Liver (tissue), 9 donors: Measurements from ENCODE around the gene DDN. TPM values are rescaled to one million over a fixed set of nuclear protein-coding genes. Genes with fewer than 3 reads are reported as not detected.

ENCODE experiments used
- DNase-seq: peaks from one replicate; pipeline ENCODE4 v3.0.0-alpha.2; 2017; ENCODE audit warnings: low spot score
- H3K27ac ChIP-seq, 2 donors: one replicate each; pipeline ENCODE4 v1.7.0; 2013; ENCODE audit warnings: inconsistent platforms in 2 of 2, low read length in 2 of 2, control low read depth in 1 of 2, low read depth in 1 of 2, mild to moderate bottlenecking in 1 of 2
- H3K27me3 ChIP-seq, 4 donors: one replicate each; pipeline versions ENCODE4 v1.6.1 to v1.7.0; 2013; ENCODE audit warnings: low read length in 3 of 4, inconsistent platforms in 1 of 4, mild to moderate bottlenecking in 1 of 4, moderate library complexity in 1 of 4; ENCODE audit not compliant: control insufficient read depth in 4 of 4, insufficient read depth in 4 of 4
- H3K36me3 ChIP-seq, 4 donors: one replicate each; pipeline versions ENCODE4 v1.6.1 to v1.7.0; 2013; ENCODE audit warnings: low read length in 3 of 4, mild to moderate bottlenecking in 3 of 4, low read depth in 1 of 4, moderate library complexity in 1 of 4; ENCODE audit not compliant: control insufficient read depth in 4 of 4, insufficient read depth in 3 of 4
- H3K4me1 ChIP-seq, 4 donors: one replicate each; pipeline versions ENCODE4 v1.6.1 to v1.7.0; 2013; ENCODE audit warnings: low read length in 3 of 4, mild to moderate bottlenecking in 3 of 4, moderate library complexity in 1 of 4; ENCODE audit not compliant: control insufficient read depth in 4 of 4, insufficient read depth in 4 of 4
- H3K4me3 ChIP-seq, 3 donors: one replicate each; pipeline versions ENCODE4 v1.6.1 to v1.7.0; 2013; ENCODE audit warnings: low read length in 3 of 3, control low read depth in 1 of 3, low read depth in 1 of 3, mild to moderate bottlenecking in 1 of 3
- H3K9ac ChIP-seq, 2 donors: one replicate each; pipeline ENCODE4 v1.7.0; 2013; ENCODE audit warnings: low read length in 2 of 2, mild to moderate bottlenecking in 2 of 2, moderate library complexity in 2 of 2, control low read depth in 1 of 2, low read depth in 1 of 2
- H3K9me3 ChIP-seq, 4 donors: one replicate each; pipeline versions ENCODE4 v1.6.1 to v1.7.0; 2013; ENCODE audit warnings: low read length in 3 of 4; ENCODE audit not compliant: control insufficient read depth in 4 of 4
- ATF3 ChIP-seq: IDR thresholded peaks from 2 replicates; pipeline ENCODE4 v1.6.1; 2016; ENCODE audit warnings: antibody characterized with exemption
- EGR1 ChIP-seq, 2 donors: IDR thresholded peaks; 2 replicates each; pipeline ENCODE4 v1.6.1; 2016 to 2018; ENCODE audit warnings: antibody characterized with exemption in 2 of 2, low read depth in 2 of 2
- GABPA ChIP-seq, 2 donors: IDR thresholded peaks in 1 of 2; conservative IDR thresholded peaks in 1 of 2; 2 replicates each; pipeline ENCODE4 v1.6.1; 2016; ENCODE audit warnings: antibody characterized with exemption in 2 of 2, mild to moderate bottlenecking in 1 of 2, moderate library complexity in 1 of 2
- HNF4A ChIP-seq, 2 donors: conservative IDR thresholded peaks; 2 replicates each; pipeline ENCODE4 v1.6.1; 2016; ENCODE audit warnings: antibody characterized with exemption in 2 of 2, mild to moderate bottlenecking in 2 of 2
- HNF4G ChIP-seq: IDR thresholded peaks from 2 replicates; pipeline ENCODE4 v1.6.1; 2016; ENCODE audit warnings: antibody characterized with exemption
- JUND ChIP-seq, 2 donors: IDR thresholded peaks; 2 replicates each; pipeline ENCODE4 v1.6.1; 2016; ENCODE audit warnings: antibody characterized with exemption in 2 of 2
- MAX ChIP-seq: IDR thresholded peaks from 2 replicates; pipeline ENCODE4 v1.6.1; 2016; ENCODE audit warnings: antibody characterized with exemption
- NR2F2 ChIP-seq: IDR thresholded peaks from 2 replicates; pipeline ENCODE4 v1.6.1; 2016; ENCODE audit warnings: antibody characterized with exemption
- RAD21 ChIP-seq, 2 donors: IDR thresholded peaks; 2 replicates each; pipeline ENCODE4 v1.6.1; 2016; ENCODE audit warnings: antibody characterized with exemption in 2 of 2, mild to moderate bottlenecking in 2 of 2
- REST ChIP-seq: IDR thresholded peaks from 2 replicates; pipeline ENCODE4 v1.6.1; 2016; ENCODE audit warnings: antibody characterized with exemption, mild to moderate bottlenecking
- RXRA ChIP-seq, 2 donors: IDR thresholded peaks; 2 replicates each; pipeline ENCODE4 v1.6.1; 2017 to 2018; ENCODE audit warnings: antibody characterized with exemption in 2 of 2, mild to moderate bottlenecking in 1 of 2
- SP1 ChIP-seq: IDR thresholded peaks from 2 replicates; pipeline ENCODE4 v1.6.1; 2018; ENCODE audit warnings: antibody characterized with exemption, mild to moderate bottlenecking
- ZBTB33 ChIP-seq: IDR thresholded peaks from 2 replicates; pipeline ENCODE4 v1.6.1; 2016; ENCODE audit warnings: antibody characterized with exemption
- WGBS: extraction: QIAGEN DNeasy Blood & Tissue Kit; methylation state at CpG from one replicate; pipeline ENCODE4 v1.1.7; 2013; 5-methylcytosine and 5-hydroxymethylcytosine counted together
- polyA plus RNA-seq, 2 donors: library from polyadenylated mRNA; stranded (reverse) in 1 of 2; unstranded in 1 of 2; fragments of 200-250 nt in 1 of 2; fragments of >200 nt in 1 of 2; fragmentation: Nextera tagmentation in 1 of 2; extraction: Ambion mirVana in 1 of 2; gene quantifications; one replicate each; pipeline versions ENCODE4 v1.2.1 to v1.2.3, GENCODE V29; 2013 to 2015
- total RNA-seq, 2 donors: library from RNA; depleted of rRNA; stranded (reverse); fragments of >200 nt; gene quantifications; one replicate each; pipeline ENCODE4 v1.2.3, GENCODE V29; 2014
- donor health status: healthy.
- donor health status: healthy.
- donor health status: healthy.
- donor health status: healthy.
- donor health status: healthy.

Gene DDN
- total and polyA plus RNA-seq, 4 donors: 0.09 TPM; not detected in 3

- Histone ChIP-seq H3K27me3 (peaks cover 6 to 17% (median 13%) of the 10 kb centered on the region in 4 donors), H3K9me3 (no peaks in the 10 kb centered on the region), H3K4me3 (peak overlapping the region in 1 of 3 donors; percentile 38), H3K27ac (no peak overlapping the region), H3K9ac (no peak overlapping the region), H3K4me1 (peaks cover 27 to 34% (median 30%) of the 10 kb centered on the region in 4 donors), H3K36me3 (no peaks in the 10 kb centered on the region)
- no peak for DNase-seq
- 6% methylated on average over 91 of the region's 91 CpGs for WGBS
- TF ChIP-seq GABPA (IDR thresholded peaks at IDR 0.05 in 1 of 2, conservative IDR thresholded peaks at IDR 0.05 in 1 of 2) (no peak), RAD21 (IDR thresholded peaks at IDR 0.05) (no peak), EGR1 (IDR thresholded peaks at IDR 0.05; ENCODE audit: low read depth in 2 of 2) (no peak), NR2F2 (no peak), REST (no peak), ATF3 (no peak), ZBTB33 (no peak), HNF4G (no peak), JUND (IDR thresholded peaks at IDR 0.05) (no peak), HNF4A (conservative IDR thresholded peaks at IDR 0.05) (no peak), SP1 (no peak)
These were observed 18.0 kb downstream of the DDN start for GRCh38 chr12:48980953-48981756.

GRCh38 chr12:48980389-48980952 is 18.7 kb downstream of the DDN start:
- DNase-seq: no peak
- WGBS: 2% methylated on average over 46 of the region's 46 CpGs
- Histone ChIP-seq H3K27me3 (peaks cover 6 to 17% (median 13%) of the 10 kb centered on the region in 4 donors), H3K36me3 (no peaks in the 10 kb centered on the region), H3K4me1 (peaks cover 27 to 34% (median 30%) of the 10 kb centered on the region in 4 donors), H3K9me3 (no peaks in the 10 kb centered on the region), H3K4me3 (peak overlapping the region in 2 of 3 donors; percentile 7 to 38), H3K27ac (no peak overlapping the region), H3K9ac (no peak overlapping the region)
- TF ChIP-seq MAX (no peak), RXRA (IDR thresholded peaks at IDR 0.05) (no peak), HNF4G (no peak)
